HFFc6 (cell line): Measurements from ENCODE around the gene CNNM1. TPM values are rescaled to one million over a fixed set of nuclear protein-coding genes. Genes with fewer than 3 reads are reported as not detected.
A peak's percentile ranks its signal among the peaks of the same experiment; 100 is the strongest.

Experiments
- DNase-seq: peaks from one replicate; pipeline ENCODE4 v3.0.0-alpha.2; 2018
- H3K27ac Mint-ChIP-seq: 2 replicates; pipeline ENCODE4 v1.8.0; 2020; ENCODE audit warnings: mild to moderate bottlenecking, mixed read lengths
- H3K27me3 Mint-ChIP-seq: 2 replicates; pipeline ENCODE4 v1.8.0; 2021; ENCODE audit warnings: mild to moderate bottlenecking, moderate library complexity, mixed read lengths; ENCODE audit not compliant: insufficient read depth
- H3K36me3 Mint-ChIP-seq: 2 replicates; pipeline ENCODE4 v1.8.0; 2021; ENCODE audit warnings: low read depth, mixed read lengths
- H3K4me1 Mint-ChIP-seq: 2 replicates; pipeline ENCODE4 v1.8.0; 2020; ENCODE audit warnings: low read depth, mixed read lengths
- H3K4me3 Mint-ChIP-seq: 2 replicates; pipeline ENCODE4 v1.8.0; 2020; ENCODE audit warnings: mild to moderate bottlenecking, moderate library complexity, mixed read lengths
- H3K9me3 Mint-ChIP-seq: 2 replicates; pipeline ENCODE4 v1.8.0; 2020; ENCODE audit warnings: mild to moderate bottlenecking, mixed read lengths
- CTCF ChIP-seq: fragments of 200-600 bp; sonication (generic); IDR thresholded peaks from 2 replicates; pipeline ENCODE4 v1.5.0; 2021; ENCODE audit warnings: antibody characterized with exemption, mild to moderate bottlenecking
- total RNA-seq, 6 experiments: library from RNA; stranded (reverse); fragmentation: NEBNext Ultra II Directional; extraction: Animal tissue kit (Norgen Biotek cat#: 25700); gene quantifications; 2 replicates in 1 of 6; 3 replicates in 5 of 6; pipeline ENCODE4 v1.2.3, GENCODE V29; 2021

CNNM1 gene
- total RNA-seq, 6 experiments from 2014 or later, result 3.0 to 4.6 (median 3.3) TPM

- Mint-ChIP-seq H3K9me3 (no peaks in the 10 kb centered on the region), H3K27ac (peak overlapping the region; percentile 69), H3K27me3 (peaks cover 3% of the 10 kb centered on the region), H3K4me3 (peak overlapping the region; percentile 0; the same call in 1 of the 2 replicates), H3K4me1 (peaks cover 66% of the 10 kb centered on the region), H3K36me3 (no peaks in the 10 kb centered on the region)
- DNase-seq, result peak; percentile 32
- TF ChIP-seq CTCF, result no peak
These were observed 8.2 kb downstream of the CNNM1 start for GRCh38 chr10:99337311-99337811.

GRCh38 chr10:99337901-99338300, 8.7 kb downstream of the CNNM1 start:
- Mint-ChIP-seq H3K36me3 (no peaks in the 10 kb centered on the region), H3K27me3 (peaks cover 3% of the 10 kb centered on the region), H3K27ac (0 out of 2 replicates have a peak overlapping the region, but pooled peaks have one; percentile 69), H3K4me1 (peaks cover 64% of the 10 kb centered on the region), H3K4me3 (no peak overlapping the region), H3K9me3 (no peaks in the 10 kb centered on the region)
- TF ChIP-seq CTCF, result no peak
- no peak for DNase-seq

- no peak for TF ChIP-seq CTCF
- Mint-ChIP-seq H3K27me3 (peaks cover 3% of the 10 kb centered on the region), H3K36me3 (no peaks in the 10 kb centered on the region), H3K4me3 (peak overlapping the region; percentile 56; the same call in 1 of the 2 replicates), H3K4me1 (peaks cover 62% of the 10 kb centered on the region), H3K9me3 (no peaks in the 10 kb centered on the region), H3K27ac (peak overlapping the region; percentile 76)
- peak; percentile 63 for DNase-seq
These were observed 9.9 kb downstream of the CNNM1 start for GRCh38 chr10:99339077-99339476.

- Mint-ChIP-seq H3K27me3 (peaks cover 3% of the 10 kb centered on the region), H3K36me3 (no peaks in the 10 kb centered on the region), H3K4me1 (peaks cover 67% of the 10 kb centered on the region), H3K27ac (peak overlapping the region; percentile 76; the same call in 1 of the 2 replicates), H3K9me3 (no peaks in the 10 kb centered on the region), H3K4me3 (no peak overlapping the region; the same call in 1 of the 2 replicates)
- no peak for TF ChIP-seq CTCF
- no peak for DNase-seq
These were observed 10.4 kb downstream of the CNNM1 start for GRCh38 chr10:99339563-99340047.

GRCh38 chr10:99340650-99341049, 11.5 kb downstream of the CNNM1 start:
- Mint-ChIP-seq H3K27me3 (peaks cover under 1% of the 10 kb centered on the region; the same call in 1 of the 2 replicates), H3K27ac (peak overlapping the region; percentile 93; the same call in 1 of the 2 replicates), H3K9me3 (no peaks in the 10 kb centered on the region), H3K4me3 (no peak overlapping the region), H3K36me3 (no peaks in the 10 kb centered on the region), H3K4me1 (peaks cover 77% of the 10 kb centered on the region)
- no peak for TF ChIP-seq CTCF
- DNase-seq, result no peak
